Neural cell (in vitro differentiated cells): Measurements from ENCODE around the gene MYO9A. TPM values are rescaled to one million over a fixed set of nuclear protein-coding genes. Genes with fewer than 3 reads are reported as not detected.

Experiments
- H2AFZ ChIP-seq: fragments of 200-600, 300-800 bp; sonication (generic), shearing (Covaris generic); 2 replicates; pipeline ENCODE4 v1.6.0; 2014; ENCODE audit warnings: low read depth, mild to moderate bottlenecking, antibody characterized with exemption, low read length, moderate library complexity
- H3F3A ChIP-seq: fragments of 200-600 bp; shearing (Covaris generic); 2 replicates; pipeline ENCODE4 v1.6.1; 2016; ENCODE audit warnings: mild to moderate bottlenecking, moderate library complexity, mixed read lengths, antibody characterized with exemption, low read length; ENCODE audit not compliant: insufficient read depth, poor library complexity, severe bottlenecking
- H3K27ac ChIP-seq: fragments of 200-600, 300-800 bp; sonication (generic), shearing (Covaris generic); 2 replicates; pipeline ENCODE4 v1.5.1; 2014; ENCODE audit warnings: mild to moderate bottlenecking, low read length, moderate library complexity
- H3K27me3 ChIP-seq: fragments of 300-800, 200-600 bp; sonication (generic), shearing (Covaris generic); 2 replicates; pipeline ENCODE4 v1.6.0; 2014; ENCODE audit warnings: mild to moderate bottlenecking, low read depth, low read length, moderate library complexity; ENCODE audit not compliant: insufficient read depth
- H3K36me3 ChIP-seq: fragments of 300-800, 200-600 bp; sonication (generic), shearing (Covaris generic); 2 replicates; pipeline ENCODE4 v1.5.1; 2014; ENCODE audit warnings: mild to moderate bottlenecking, antibody characterized with exemption, low read length, moderate library complexity; ENCODE audit not compliant: insufficient read depth
- H3K4me2 ChIP-seq: fragments of 300-800, 200-600 bp; sonication (generic), shearing (Covaris generic); 2 replicates; pipeline ENCODE4 v1.6.0; 2014; ENCODE audit warnings: mild to moderate bottlenecking, low read length
- H3K4me3 ChIP-seq: fragments of 300-800, 200-600 bp; sonication (generic), shearing (Covaris generic); 2 replicates; pipeline ENCODE4 v1.5.1; 2014; ENCODE audit warnings: mild to moderate bottlenecking, low read length, moderate library complexity
- H3K79me2 ChIP-seq: fragments of 200-600 bp; shearing (Covaris generic); replicated peaks from 2 replicates; pipeline ENCODE4 v1.6.0; 2014; ENCODE audit warnings: mild to moderate bottlenecking, low read length, moderate library complexity; ENCODE audit not compliant: insufficient read depth
- H3K9ac ChIP-seq: fragments of 300-800, 200-600 bp; sonication (generic), shearing (Covaris generic); 2 replicates; pipeline ENCODE4 v1.6.1; 2016; ENCODE audit warnings: mild to moderate bottlenecking, low read length, mixed read lengths
- H3K9me2 ChIP-seq: fragments of 200-600 bp; shearing (Covaris generic); 2 replicates; pipeline ENCODE4 v1.6.1; 2016; ENCODE audit warnings: mild to moderate bottlenecking, low read length, mixed read lengths; ENCODE audit not compliant: insufficient read depth
- H3K9me3 ChIP-seq: fragments of 200-600, 300-800 bp; sonication (generic), shearing (Covaris generic); 2 replicates; pipeline ENCODE4 v1.6.1; 2016; ENCODE audit warnings: mild to moderate bottlenecking, mixed run types, low read length, moderate library complexity, mixed read lengths
- H4K20me1 ChIP-seq: fragments of 200-600 bp; shearing (Covaris generic); 2 replicates; pipeline ENCODE4 v1.6.1; 2016; ENCODE audit warnings: mild to moderate bottlenecking, mixed run types; ENCODE audit not compliant: insufficient read depth
- CTCF ChIP-seq: fragments of 450-650 bp; IDR thresholded peaks from 2 replicates; pipeline ENCODE4 v1.5.1; 2014; ENCODE audit warnings: antibody characterized with exemption, mild to moderate bottlenecking, moderate library complexity; ENCODE audit not compliant: poor library complexity, severe bottlenecking
- EP300 ChIP-seq: fragments of 450-650 bp; conservative IDR thresholded peaks from 2 replicates; pipeline ENCODE4 v1.6.1; 2014; ENCODE audit warnings: antibody characterized with exemption, mild to moderate bottlenecking, moderate library complexity; ENCODE audit not compliant: poor library complexity, severe bottlenecking
- EZH2 ChIP-seq: fragments of 200-600, 300-800 bp; shearing (Covaris generic), sonication (generic); IDR thresholded peaks from 2 replicates; pipeline ENCODE4 v1.6.1; 2014; ENCODE audit warnings: antibody characterized with exemption, low read length, borderline replicate concordance, mild to moderate bottlenecking; ENCODE audit not compliant: insufficient read depth, poor library complexity, severe bottlenecking
- MXI1 ChIP-seq: fragments of 450-650 bp; conservative IDR thresholded peaks from 2 replicates; pipeline ENCODE4 v1.6.1; 2014; ENCODE audit warnings: antibody characterized with exemption, mild to moderate bottlenecking; ENCODE audit not compliant: poor library complexity, severe bottlenecking
- POLR2AphosphoS5 ChIP-seq: IDR thresholded peaks from 2 replicates; pipeline ENCODE4 v1.6.1; 2012
- RAD21 ChIP-seq: fragments of 450-650 bp; conservative IDR thresholded peaks from 2 replicates; pipeline ENCODE4 v1.6.1; 2014; ENCODE audit warnings: antibody characterized with exemption, mild to moderate bottlenecking, moderate library complexity
- REST ChIP-seq: IDR thresholded peaks from 2 replicates; pipeline ENCODE4 v1.6.1; 2012; ENCODE audit warnings: borderline replicate concordance
- SMC3 ChIP-seq: fragments of 450-650 bp; conservative IDR thresholded peaks from 2 replicates; pipeline ENCODE4 v1.6.1; 2014; ENCODE audit warnings: antibody characterized with exemption, mild to moderate bottlenecking, moderate library complexity; ENCODE audit not compliant: poor library complexity
- TAF1 ChIP-seq: IDR thresholded peaks from 2 replicates; pipeline ENCODE4 v1.6.1; 2012; ENCODE audit warnings: low read depth
- polyA plus RNA-seq: library from polyadenylated mRNA; depleted of rRNA; stranded (reverse); fragments of >200 nt; gene quantifications from 2 replicates; pipeline ENCODE4 v1.2.3, GENCODE V29; 2014

Gene MYO9A
- polyA plus RNA-seq, 1 donor from 2014 or later = 22.7 TPM

- peak overlapping the region; percentile 78 for H2AFZ ChIP-seq
- peak overlapping the region; percentile 81 for H3K27ac ChIP-seq
- H3K9ac ChIP-seq = peak overlapping the region; percentile 89
These were observed 1.0 kb downstream of the MYO9A start for GRCh38 chr15:72116731-72117485.

GRCh38 chr15:72113347-72114031 is 4.5 kb downstream of the MYO9A start:
- Histone ChIP-seq H3K4me2 (no peak overlapping the region), H3K27ac (no peak overlapping the region), H3K9me2 (no peaks in the 10 kb centered on the region), H3F3A (no peaks in the 10 kb centered on the region), H3K27me3 (no peaks in the 10 kb centered on the region), H3K79me2 (peaks cover 48% of the 10 kb centered on the region), H3K36me3 (no peaks in the 10 kb centered on the region), H3K9ac (no peak overlapping the region), H4K20me1 (peaks cover 3% of the 10 kb centered on the region), H3K4me3 (no peak overlapping the region), H3K9me3 (no peaks in the 10 kb centered on the region), H2AFZ (no peak overlapping the region)
- TF ChIP-seq REST = no peak
- TF ChIP-seq TAF1 = no peak
- TF ChIP-seq POLR2AphosphoS5 = no peak
- TF ChIP-seq SMC3 = no peak
- TF ChIP-seq EZH2 = no peak
- no peak for TF ChIP-seq RAD21
- TF ChIP-seq EP300 = no peak
- no peak for TF ChIP-seq CTCF
- TF ChIP-seq MXI1 = no peak

More at GRCh38 chr15:72116731-72117485, 1.0 kb downstream of the MYO9A start:
- Histone ChIP-seq H3K9me3 (no peaks in the 10 kb centered on the region), H3F3A (no peaks in the 10 kb centered on the region), H3K4me2 (peak overlapping the region; percentile 86), H3K79me2 (peaks cover 42% of the 10 kb centered on the region), H3K9me2 (no peaks in the 10 kb centered on the region), H3K36me3 (no peaks in the 10 kb centered on the region), H3K27me3 (no peaks in the 10 kb centered on the region), H4K20me1 (peaks cover 3% of the 10 kb centered on the region), H3K4me3 (peak overlapping the region; percentile 92)
- peak; percentile 7 for TF ChIP-seq MXI1
- TF ChIP-seq RAD21 = peak; percentile 15
- TF ChIP-seq SMC3 = no peak
